Smooth muscle cell (in vitro differentiated cells): ENCODE data around the gene TSC22D2. TPM values are rescaled to one million over a fixed set of nuclear protein-coding genes. Genes with fewer than 3 reads are reported as not detected.

ENCODE experiments used
- DNase-seq: peaks from one replicate; lab custom pipeline; 2025; ENCODE audit not compliant: unreplicated experiment; lab: John Stamatoyannopoulos, UW
- H2AFZ ChIP-seq: fragments of 200-600 bp; sonication (generic); 2 replicates; pipeline ENCODE4 v1.6.0; 2016; ENCODE audit warnings: antibody characterized with exemption, low read depth, mild to moderate bottlenecking
- H3F3A ChIP-seq: fragments of 200-600 bp; sonication (generic); 2 replicates; pipeline ENCODE4 v1.6.0; 2017; ENCODE audit warnings: antibody characterized with exemption, low read depth
- H3K27ac ChIP-seq: fragments of 200-600 bp; sonication (generic); 2 replicates; pipeline ENCODE4 v1.5.1; 2016; ENCODE audit warnings: low read depth, mild to moderate bottlenecking
- H3K27me3 ChIP-seq: fragments of 200-600 bp; sonication (generic); 2 replicates; pipeline ENCODE4 v1.6.1; 2016; ENCODE audit warnings: low read depth, mild to moderate bottlenecking
- H3K36me3 ChIP-seq: fragments of 200-600 bp; sonication (generic); 2 replicates; pipeline ENCODE4 v1.5.1; 2016; ENCODE audit warnings: low read depth
- H3K4me1 ChIP-seq: fragments of 200-600 bp; sonication (generic); 2 replicates; pipeline ENCODE4 v1.5.1; 2016; ENCODE audit warnings: low read depth
- H3K4me2 ChIP-seq: fragments of 200-600 bp; sonication (generic); 2 replicates; pipeline ENCODE4 v1.6.0; 2016; ENCODE audit warnings: mild to moderate bottlenecking
- H3K4me3 ChIP-seq: fragments of 200-600 bp; sonication (generic); 2 replicates; pipeline ENCODE4 v1.5.1; 2016; ENCODE audit warnings: mild to moderate bottlenecking
- H3K79me2 ChIP-seq: fragments of 200-600 bp; sonication (generic); 2 replicates; pipeline ENCODE4 v1.6.0; 2016; ENCODE audit warnings: low read depth, mild to moderate bottlenecking
- H3K9ac ChIP-seq: fragments of 200-600 bp; sonication (generic); 2 replicates; pipeline ENCODE4 v1.6.0; 2016; ENCODE audit warnings: low read depth
- H3K9me3 ChIP-seq: fragments of 200-600 bp; sonication (generic); replicated peaks from 2 replicates; pipeline ENCODE4 v1.5.1; 2016; ENCODE audit warnings: low read depth
- H4K20me1 ChIP-seq: fragments of 200-600 bp; sonication (generic); 2 replicates; pipeline ENCODE4 v1.6.0; 2016; ENCODE audit warnings: low read depth
- CTCF ChIP-seq: fragments of 200-600 bp; sonication (generic); IDR thresholded peaks from 2 replicates; pipeline ENCODE4 v1.5.1; 2017; ENCODE audit warnings: borderline replicate concordance, mild to moderate bottlenecking, antibody characterized with exemption; ENCODE audit not compliant: insufficient read depth, poor library complexity, severe bottlenecking
- WGBS: methylation state at CpG from one replicate; pipeline ENCODE4 v1.1.7; 2016; ENCODE audit warnings: low lambda C conversion rate; 5-methylcytosine and 5-hydroxymethylcytosine counted together
- polyA plus RNA-seq: library from polyadenylated mRNA; unstranded; fragments of >200 nt; fragmentation: Nextera tagmentation; extraction: Ambion mirVana; gene quantifications from 2 replicates; pipeline ENCODE4 v1.2.1, GENCODE V29; 2016
- total RNA-seq: library from RNA; depleted of rRNA; stranded (reverse); fragments of >200 nt; gene quantifications from 2 replicates; pipeline ENCODE4 v1.2.3, GENCODE V29; 2014

The TSC22D2 gene
- total and polyA plus RNA-seq, 2 experiments from 2014 or later: 31.7 to 37.0 TPM

DNA sequence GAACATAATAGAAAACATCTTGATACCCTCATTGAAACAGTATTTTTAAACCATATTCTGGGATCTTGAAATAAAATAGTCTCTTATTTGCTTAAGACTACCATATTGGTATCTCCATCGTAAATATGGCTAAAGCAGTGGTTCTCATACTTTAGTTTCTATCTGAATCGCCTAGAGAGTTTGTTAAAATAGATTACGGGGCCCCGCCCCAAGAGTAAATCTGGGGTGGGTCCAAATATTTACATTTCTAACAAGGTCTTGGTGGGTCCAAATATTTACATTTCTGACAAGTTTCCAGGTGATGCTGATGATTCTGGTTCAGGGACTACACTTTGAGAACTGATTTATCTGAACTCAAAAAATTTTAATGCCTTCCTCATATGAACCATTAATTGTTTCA lies 45.3 kb downstream of the TSC22D2 start:
- Histone ChIP-seq H3K4me1 (peaks cover 30% of the 10 kb centered on the region), H3K36me3 (peaks cover 10% of the 10 kb centered on the region), H3F3A (peaks cover 8% of the 10 kb centered on the region), H2AFZ (no peak overlapping the region), H3K9me3 (no peaks in the 10 kb centered on the region), H3K79me2 (peaks cover 86% of the 10 kb centered on the region), H3K9ac (no peak overlapping the region), H3K27ac (no peak overlapping the region), H4K20me1 (peaks cover 98% of the 10 kb centered on the region), H3K4me3 (no peak overlapping the region), H3K27me3 (no peaks in the 10 kb centered on the region), H3K4me2 (no peak overlapping the region)
- DNase-seq: no peak
- WGBS: over 99% methylated on average over 4 of the region's 4 CpGs
- TF ChIP-seq CTCF: no peak

DNA sequence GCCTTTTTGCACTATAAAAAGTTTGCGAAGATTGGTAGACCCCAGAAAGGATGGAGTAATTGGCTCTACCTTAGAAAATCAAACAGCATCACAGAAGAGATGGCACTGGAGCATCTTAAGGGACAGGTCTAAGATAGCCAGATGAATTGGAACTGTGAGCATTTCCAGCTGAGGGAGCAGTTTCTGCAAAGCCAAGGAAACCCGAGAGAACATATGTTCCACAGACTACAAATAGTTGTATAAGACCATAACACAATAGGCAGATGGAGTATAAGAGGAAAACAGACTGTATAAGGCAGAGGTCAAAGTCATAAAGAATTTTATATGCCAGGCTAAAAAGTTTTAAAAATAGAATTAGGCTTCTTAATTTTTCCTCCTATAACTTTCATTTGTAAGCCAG lies 46.0 kb downstream of the TSC22D2 start:
- Histone ChIP-seq H4K20me1 (peaks cover 99% of the 10 kb centered on the region), H3F3A (peaks cover 5% of the 10 kb centered on the region), H3K36me3 (peaks cover 18% of the 10 kb centered on the region), H3K4me2 (no peak overlapping the region), H3K4me3 (no peak overlapping the region), H3K9ac (no peak overlapping the region), H3K4me1 (peaks cover 24% of the 10 kb centered on the region), H3K9me3 (no peaks in the 10 kb centered on the region), H3K79me2 (peaks cover 86% of the 10 kb centered on the region), H3K27me3 (no peaks in the 10 kb centered on the region), H2AFZ (no peak overlapping the region), H3K27ac (no peak overlapping the region)
- DNase-seq: no peak
- 96% methylated on average over 2 of the region's 2 CpGs for WGBS
- no peak for TF ChIP-seq CTCF

DNA sequence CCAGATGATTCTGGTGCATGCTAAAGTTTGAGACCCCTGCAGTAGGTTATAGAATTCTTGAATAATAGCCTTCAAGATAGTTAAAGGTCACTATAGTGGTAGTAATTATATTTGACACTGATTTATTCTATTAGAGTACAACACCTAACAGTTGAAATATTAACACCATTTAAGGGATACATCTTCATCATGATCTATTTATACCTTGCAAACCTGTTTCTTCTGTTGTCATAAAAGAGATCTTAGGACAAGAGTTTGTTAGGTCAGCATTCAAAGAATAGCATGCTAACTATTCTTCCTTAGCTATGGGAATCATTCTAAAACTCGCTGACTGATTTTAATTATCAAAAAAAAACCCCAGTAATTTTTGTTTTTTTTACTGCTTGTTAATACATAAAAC lies 46.5 kb downstream of the TSC22D2 start:
- WGBS: 100% methylated on average over 1 of the region's 1 CpG
- Histone ChIP-seq H3F3A (peaks cover 5% of the 10 kb centered on the region), H4K20me1 (peaks cover 98% of the 10 kb centered on the region)

More for the DNA sequence above, 46.5 kb downstream of the TSC22D2 start:
- Histone ChIP-seq H3K4me2 (no peak overlapping the region), H2AFZ (no peak overlapping the region), H3K4me1 (peaks cover 18% of the 10 kb centered on the region), H3K36me3 (peaks cover 20% of the 10 kb centered on the region), H3K9me3 (no peaks in the 10 kb centered on the region), H3K27me3 (no peaks in the 10 kb centered on the region), H3K9ac (no peak overlapping the region), H3K79me2 (peaks cover 89% of the 10 kb centered on the region), H3K4me3 (no peak overlapping the region), H3K27ac (no peak overlapping the region)
- no peak for DNase-seq
- no peak for TF ChIP-seq CTCF
